GM21367 (cell line): ENCODE results near the gene PGPEP1.

ENCODE experiments used
- ATAC-seq: cut with Tn5 transposase; IDR thresholded peaks from one replicate; pipeline ENCODE4 v1.9.1; 2021; ENCODE audit not compliant: unreplicated experiment

PGPEP1 gene

GRCh38 chr19:18340190-18340989, at the start of gene PGPEP1:
Gene PGPEP1, plus strand, starts transcription at chr19:18340598. Its CDS starts 84 bp downstream, at chr19:18340682.
- no peak for ATAC-seq

- no peak for ATAC-seq
Observed at GRCh38 chr19:18291019-18291524, 49.3 kb upstream of the PGPEP1 start.

- ATAC-seq = peak; percentile 32
Observed at GRCh38 chr19:18291590-18292461, 48.6 kb upstream of the PGPEP1 start.

- ATAC-seq = no peak
Observed at GRCh38 chr19:18292462-18292809, 48.0 kb upstream of the PGPEP1 start.

- no peak for ATAC-seq
Observed at GRCh38 chr19:18292810-18293641, 47.4 kb upstream of the PGPEP1 start.

GRCh38 chr19:18293642-18294466, 46.5 kb upstream of the PGPEP1 start:
- no peak for ATAC-seq

GRCh38 chr19:18294467-18294864, 45.9 kb upstream of the PGPEP1 start:
- no peak for ATAC-seq

GRCh38 chr19:18295034-18295451, 45.4 kb upstream of the PGPEP1 start:
- ATAC-seq = no peak

GRCh38 chr19:18297308-18297707, 43.1 kb upstream of the PGPEP1 start:
- no peak for ATAC-seq

- no peak for ATAC-seq
Observed at GRCh38 chr19:18298601-18299000, 41.8 kb upstream of the PGPEP1 start.

- no peak for ATAC-seq
Observed at GRCh38 chr19:18299654-18300053, 40.7 kb upstream of the PGPEP1 start.

GRCh38 chr19:18300930-18301717, 39.3 kb upstream of the PGPEP1 start:
- ATAC-seq = no peak

- ATAC-seq = no peak
Observed at GRCh38 chr19:18301718-18302111, 38.7 kb upstream of the PGPEP1 start.

GRCh38 chr19:18304208-18304457, 36.3 kb upstream of the PGPEP1 start:
- ATAC-seq = no peak

- no peak for ATAC-seq
Observed at GRCh38 chr19:18304458-18305310, 35.7 kb upstream of the PGPEP1 start.

GRCh38 chr19:18306209-18306887, 34.0 kb upstream of the PGPEP1 start:
- no peak for ATAC-seq

- ATAC-seq = no peak
Observed at GRCh38 chr19:18306888-18307260, 33.5 kb upstream of the PGPEP1 start.

- no peak for ATAC-seq
Observed at GRCh38 chr19:18307271-18307681, 33.1 kb upstream of the PGPEP1 start.
